Measurements from ENCODE around the gene HSH2D. TPM values are rescaled to one million over a fixed set of nuclear protein-coding genes. Genes with fewer than 3 reads are reported as not detected.

The HSH2D gene
- total RNA-seq, 1 experiment from 2014 or later, result 11.1 TPM

Other genes starting within 250 kb of the HSH2D start
- 1.6 and 1.8 TPM in 2 replicates for gene CYP4F2, start 245.6 kb upstream of the HSH2D start, total RNA-seq (2014; rRNA removed; shearing (Covaris generic))
- gene CYP4F11, start 209.2 kb upstream of the HSH2D start, total RNA-seq (2014; rRNA removed; shearing (Covaris generic)), result 0.17 and 0.44 TPM in 2 replicates
- gene OR10H4, start 194.7 kb upstream of the HSH2D start, total RNA-seq (2014; rRNA removed; shearing (Covaris generic)), result not detected in 2 replicates
- 1,087 and 1,450 TPM in 2 replicates for gene TPM4, start 67.2 kb upstream of the HSH2D start, total RNA-seq (2014; rRNA removed; shearing (Covaris generic))
- 110 and 159 TPM in 2 replicates for gene RAB8A, start 31.8 kb upstream of the HSH2D start, total RNA-seq (2014; rRNA removed; shearing (Covaris generic))
- gene CIB3, start 29.8 kb downstream of the HSH2D start, total RNA-seq (2014; rRNA removed; shearing (Covaris generic)), result not detected in 2 replicates
- gene FAM32A, start 41.7 kb downstream of the HSH2D start, total RNA-seq (2014; rRNA removed; shearing (Covaris generic)), result 164 and 178 TPM in 2 replicates
- gene AP1M1, start 54.2 kb downstream of the HSH2D start, total RNA-seq (2014; rRNA removed; shearing (Covaris generic)), result 113 and 140 TPM in 2 replicates
- gene KLF2, start 181.1 kb downstream of the HSH2D start, total RNA-seq (2014; rRNA removed; shearing (Covaris generic)), result 3.1 and 4.0 TPM in 2 replicates